HCT116 (cell line): Measurements from ENCODE around the gene SDSL. TPM values are rescaled to one million over a fixed set of nuclear protein-coding genes. Genes with fewer than 3 reads are reported as not detected.

Experiments used
- ATAC-seq: fragments of 200-7000 bp; cut with Tn5 transposase; 2 replicates; pipeline ENCODE4 v1.9.1; 2020; ENCODE audit warnings: mild to moderate bottlenecking, moderate library complexity
- BruUV-seq: library from RNA; stranded (reverse); fragments of 400-500 nt; replicated peaks from 2 replicates; lab custom pipeline; 2021; lab: Mats Ljungman, UMichigan
- CTCF ChIA-PET: fragments of 300-600 bp; sonication (Branson Sonifier 250); formaldehyde crosslinking; loops from one replicate; lab custom pipeline; 2021; ENCODE audit warnings: antibody characterized with exemption; lab: Charles Lee
- POLR2A ChIA-PET: fragments of 300-600, 350-600 bp; sonication (Branson Sonifier 250); formaldehyde crosslinking; loops from one replicate; lab custom pipeline; 2021; ENCODE audit warnings: antibody characterized with exemption; lab: Charles Lee
- RAD21 ChIA-PET, 2 experiments: fragments of 300-600 bp; sonication (Branson Sonifier 250); formaldehyde crosslinking; loops; one replicate each; lab custom pipeline; 2023; ENCODE audit warnings: low total read pairs in 2 of 2; ENCODE audit not compliant: uncharacterized antibody in 2 of 2, unreplicated experiment in 2 of 2, low non-redundant PET in 1 of 2; lab: Charles Lee
- DNase-seq: peaks from one replicate; pipeline ENCODE4 v3.0.0-alpha.2; 2010; ENCODE audit warnings: low read depth, low spot score
- H2AFZ ChIP-seq: fragments of 200-600 bp; shearing (Covaris generic), sonication (generic); 2 replicates; pipeline ENCODE4 v1.6.1; 2017; ENCODE audit warnings: low read depth, mixed run types, mixed read lengths, antibody characterized with exemption, low read length; ENCODE audit not compliant: poor library complexity, severe bottlenecking
- H3K27ac ChIP-seq: 2 replicates; pipeline ENCODE4 v1.5.1; 2012; ENCODE audit warnings: low read depth, low read length
- H3K27me3 ChIP-seq: fragments of 200-600 bp; sonication (generic); 2 replicates; pipeline ENCODE4 v1.6.1; 2016; ENCODE audit warnings: mixed run types, low read length, mixed read lengths; ENCODE audit not compliant: insufficient read depth
- H3K36me3 ChIP-seq, 2 experiments: fragments of 200-500 bp in 1 of 2; fragments of 200-600 bp in 1 of 2; sonication (Bioruptor generic) in 1 of 2; sonication (generic) in 1 of 2; 2 replicates each; pipeline versions ENCODE4 v1.5.1 to v1.6.1; 2014 to 2016; ENCODE audit warnings: low read length in 2 of 2, inconsistent platforms in 1 of 2, mixed read lengths in 1 of 2, mixed run types in 1 of 2; ENCODE audit not compliant: insufficient read depth in 2 of 2, control insufficient read depth in 1 of 2
- H3K4me1 ChIP-seq, 2 experiments: fragments of 200-600 bp in 1 of 2; sonication (generic) in 1 of 2; 2 replicates each; pipeline versions ENCODE4 v1.5.1 to v1.6.1; 2012 to 2017; ENCODE audit warnings: low read length in 2 of 2, inconsistent platforms in 1 of 2, mild to moderate bottlenecking in 1 of 2, mixed read lengths in 1 of 2, mixed run types in 1 of 2, moderate library complexity in 1 of 2; ENCODE audit not compliant: insufficient read depth in 2 of 2, control insufficient read depth in 1 of 2
- H3K4me2 ChIP-seq: fragments of 200-600 bp; sonication (generic); 2 replicates; pipeline ENCODE4 v1.6.1; 2017; ENCODE audit warnings: mixed run types, low read length, mixed read lengths
- H3K4me3 ChIP-seq, 2 experiments: fragments of 200-600 bp in 1 of 2; sonication (generic) in 1 of 2; replicated peaks in 1 of 2; 2 replicates each; pipeline ENCODE4 v1.5.1; 2011 to 2016; ENCODE audit warnings: low read length in 2 of 2, control low read depth in 1 of 2, low read depth in 1 of 2, mild to moderate bottlenecking in 1 of 2, mixed read lengths in 1 of 2, mixed run types in 1 of 2
- H3K79me2 ChIP-seq: fragments of 200-600 bp; sonication (generic); 2 replicates; pipeline ENCODE4 v1.6.1; 2017; ENCODE audit warnings: mild to moderate bottlenecking, mixed run types, low read length, moderate library complexity, mixed read lengths; ENCODE audit not compliant: insufficient read depth
- H3K9ac ChIP-seq: fragments of 200-600 bp; sonication (generic); 2 replicates; pipeline ENCODE4 v1.6.1; 2016; ENCODE audit warnings: low read length, mixed read lengths
- H3K9me2 ChIP-seq: fragments of 200-600 bp; sonication (generic), shearing (Covaris generic); 2 replicates; pipeline ENCODE4 v1.6.1; 2017; ENCODE audit warnings: mixed run types, mild to moderate bottlenecking, moderate library complexity; ENCODE audit not compliant: insufficient read depth
- H3K9me3 ChIP-seq, 2 experiments: fragments of 200-500 bp in 1 of 2; fragments of 200-600 bp in 1 of 2; sonication (Bioruptor generic) in 1 of 2; sonication (generic) in 1 of 2; 2 replicates each; pipeline ENCODE4 v1.6.1; 2014 to 2017; ENCODE audit warnings: low read length in 2 of 2, mixed read lengths in 2 of 2, inconsistent platforms in 1 of 2, low read depth in 1 of 2, mild to moderate bottlenecking in 1 of 2, mixed run types in 1 of 2, moderate library complexity in 1 of 2; ENCODE audit not compliant: control insufficient read depth in 1 of 2, insufficient read depth in 1 of 2
- H4K20me1 ChIP-seq: fragments of 200-600 bp; sonication (generic), shearing (Covaris generic); 2 replicates; pipeline ENCODE4 v1.6.1; 2017; ENCODE audit warnings: mixed run types, mild to moderate bottlenecking, moderate library complexity; ENCODE audit not compliant: insufficient read depth
- CBX3 ChIP-seq: IDR thresholded peaks from 2 replicates; pipeline ENCODE4 v1.6.1; 2012; ENCODE audit warnings: low read depth
- CEBPB ChIP-seq: IDR thresholded peaks from 2 replicates; pipeline ENCODE4 v1.6.1; 2012; ENCODE audit warnings: low read depth
- EGR1 ChIP-seq: IDR thresholded peaks from 2 replicates; pipeline ENCODE4 v1.6.1; 2012; ENCODE audit warnings: low read depth
- JUND ChIP-seq: IDR thresholded peaks from 2 replicates; pipeline ENCODE4 v1.6.1; 2012
- POLR2A ChIP-seq: IDR thresholded peaks from 2 replicates; pipeline ENCODE4 v1.7.0; 2011; ENCODE audit warnings: borderline replicate concordance; ENCODE audit not compliant: insufficient read depth, insufficient read length; ENCODE audit errors: extremely low read depth
- POLR2AphosphoS5 ChIP-seq: IDR thresholded peaks from 2 replicates; pipeline ENCODE4 v1.6.1; 2011; ENCODE audit warnings: mild to moderate bottlenecking, low read depth, low read length, moderate library complexity
- RAD21 ChIP-seq: IDR thresholded peaks from 2 replicates; pipeline ENCODE4 v1.6.1; 2012; ENCODE audit warnings: low read depth, mild to moderate bottlenecking
- SRF ChIP-seq: IDR thresholded peaks from 2 replicates; pipeline ENCODE4 v1.6.1; 2012; ENCODE audit warnings: low read depth
- TCF7L2 ChIP-seq: IDR thresholded peaks from 2 replicates; pipeline ENCODE4 v1.7.0; 2011; ENCODE audit warnings: borderline replicate concordance, inconsistent platforms; ENCODE audit not compliant: insufficient read depth, insufficient read length; ENCODE audit errors: extremely low read depth
- intact Hi-C: fragments of 100-400 bp; cut with micrococcal nuclease; formaldehyde crosslinking; loops from 2 replicates; pipeline ENCODE4 v1.10.0; 2022
- total RNA-seq: library from RNA; stranded (reverse); gene quantifications from one replicate; pipeline ENCODE4 v1.2.1, GENCODE V29; 2021; ENCODE audit not compliant: unreplicated experiment
- TF ChIP-seq, protein P1 (sequence below): IDR thresholded peaks from 2 replicates; pipeline ENCODE4 v1.6.1; 2012
- TF ChIP-seq, protein P2 (sequence below): IDR thresholded peaks from 2 replicates; pipeline ENCODE4 v1.6.1; 2012
- TF ChIP-seq, protein P3 (sequence below): IDR thresholded peaks from 2 replicates; pipeline ENCODE4 v1.6.1; 2011; ENCODE audit warnings: mild to moderate bottlenecking, low read length, moderate library complexity; ENCODE audit not compliant: insufficient replicate concordance; ENCODE audit errors: extremely low read depth
- TF ChIP-seq, protein P4 (sequence below): IDR thresholded peaks from 2 replicates; pipeline ENCODE4 v1.6.1; 2012; ENCODE audit warnings: low read depth

Gene SDSL
- total RNA-seq, 1 experiment from 2014 or later, result 19.1 TPM

DNA sequence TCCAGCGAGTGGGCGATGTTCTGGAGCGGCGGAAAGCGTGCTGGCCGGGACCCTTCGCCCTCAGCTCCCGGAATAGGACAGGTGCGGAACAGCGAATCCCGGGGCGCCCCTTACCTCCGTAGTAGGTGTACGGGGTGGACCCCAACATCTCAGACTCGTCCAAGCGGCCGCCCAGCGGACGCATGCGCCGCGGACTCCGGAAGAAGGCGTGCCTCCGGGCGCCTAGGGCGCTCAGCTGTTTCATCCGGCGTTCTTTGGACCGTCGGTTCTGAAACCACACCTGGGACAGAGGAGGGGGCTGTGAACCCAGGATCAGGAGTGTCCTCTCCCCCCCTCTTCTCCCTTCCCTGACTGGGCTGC lies 44.9 kb downstream of the SDSL start:
- H3K79me2 ChIP-seq, result no peaks in the 10 kb centered on the region
- ATAC-seq (peak; percentile 50), DNase-seq (no peak)
- no peaks in the 10 kb centered on the region for H3K9me3 ChIP-seq
- BruUV-seq, result no TSS peak
- peak overlapping the region; percentile 74 for H3K9ac ChIP-seq
- H3K9me2 ChIP-seq, result no peaks in the 10 kb centered on the region
- POLR2A ChIA-PET, result no interaction called here
- peak overlapping the region; percentile 83 for H3K4me2 ChIP-seq
- peak overlapping the region; percentile 40 for H3K27ac ChIP-seq
- peak overlapping the region; percentile 53 to 68 for H3K4me3 ChIP-seq
- RAD21 ChIA-PET, result no interaction called here
- intact Hi-C loops, result no loop called here
- no peaks in the 10 kb centered on the region for H3K36me3 ChIP-seq
- peaks cover 5 to 15% of the 10 kb centered on the region in 2 experiments; a peak in 3 of 4 replicates for H3K4me1 ChIP-seq
- no peaks in the 10 kb centered on the region for H4K20me1 ChIP-seq
- no peak overlapping the region for H2AFZ ChIP-seq
- CTCF ChIA-PET, result no interaction called here
- TF ChIP-seq POLR2AphosphoS5 (peak; percentile 63), RAD21 (no peak), CEBPB (no peak), POLR2A (peak; percentile 19), CBX3 (no peak), TCF7L2 (no peak), SRF (no peak), JUND (no peak), EGR1 (no peak)
- TF ChIP-seq, protein P1, sequence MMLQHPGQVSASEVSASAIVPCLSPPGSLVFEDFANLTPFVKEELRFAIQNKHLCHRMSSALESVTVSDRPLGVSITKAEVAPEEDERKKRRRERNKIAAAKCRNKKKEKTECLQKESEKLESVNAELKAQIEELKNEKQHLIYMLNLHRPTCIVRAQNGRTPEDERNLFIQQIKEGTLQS, result no peak
- TF ChIP-seq, protein P2, sequence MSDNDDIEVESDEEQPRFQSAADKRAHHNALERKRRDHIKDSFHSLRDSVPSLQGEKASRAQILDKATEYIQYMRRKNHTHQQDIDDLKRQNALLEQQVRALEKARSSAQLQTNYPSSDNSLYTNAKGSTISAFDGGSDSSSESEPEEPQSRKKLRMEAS, result no peak
- TF ChIP-seq, protein P3, sequence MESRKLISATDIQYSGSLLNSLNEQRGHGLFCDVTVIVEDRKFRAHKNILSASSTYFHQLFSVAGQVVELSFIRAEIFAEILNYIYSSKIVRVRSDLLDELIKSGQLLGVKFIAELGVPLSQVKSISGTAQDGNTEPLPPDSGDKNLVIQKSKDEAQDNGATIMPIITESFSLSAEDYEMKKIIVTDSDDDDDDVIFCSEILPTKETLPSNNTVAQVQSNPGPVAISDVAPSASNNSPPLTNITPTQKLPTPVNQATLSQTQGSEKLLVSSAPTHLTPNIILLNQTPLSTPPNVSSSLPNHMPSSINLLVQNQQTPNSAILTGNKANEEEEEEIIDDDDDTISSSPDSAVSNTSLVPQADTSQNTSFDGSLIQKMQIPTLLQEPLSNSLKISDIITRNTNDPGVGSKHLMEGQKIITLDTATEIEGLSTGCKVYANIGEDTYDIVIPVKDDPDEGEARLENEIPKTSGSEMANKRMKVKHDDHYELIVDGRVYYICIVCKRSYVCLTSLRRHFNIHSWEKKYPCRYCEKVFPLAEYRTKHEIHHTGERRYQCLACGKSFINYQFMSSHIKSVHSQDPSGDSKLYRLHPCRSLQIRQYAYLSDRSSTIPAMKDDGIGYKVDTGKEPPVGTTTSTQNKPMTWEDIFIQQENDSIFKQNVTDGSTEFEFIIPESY, result no peak
- TF ChIP-seq, protein P4, sequence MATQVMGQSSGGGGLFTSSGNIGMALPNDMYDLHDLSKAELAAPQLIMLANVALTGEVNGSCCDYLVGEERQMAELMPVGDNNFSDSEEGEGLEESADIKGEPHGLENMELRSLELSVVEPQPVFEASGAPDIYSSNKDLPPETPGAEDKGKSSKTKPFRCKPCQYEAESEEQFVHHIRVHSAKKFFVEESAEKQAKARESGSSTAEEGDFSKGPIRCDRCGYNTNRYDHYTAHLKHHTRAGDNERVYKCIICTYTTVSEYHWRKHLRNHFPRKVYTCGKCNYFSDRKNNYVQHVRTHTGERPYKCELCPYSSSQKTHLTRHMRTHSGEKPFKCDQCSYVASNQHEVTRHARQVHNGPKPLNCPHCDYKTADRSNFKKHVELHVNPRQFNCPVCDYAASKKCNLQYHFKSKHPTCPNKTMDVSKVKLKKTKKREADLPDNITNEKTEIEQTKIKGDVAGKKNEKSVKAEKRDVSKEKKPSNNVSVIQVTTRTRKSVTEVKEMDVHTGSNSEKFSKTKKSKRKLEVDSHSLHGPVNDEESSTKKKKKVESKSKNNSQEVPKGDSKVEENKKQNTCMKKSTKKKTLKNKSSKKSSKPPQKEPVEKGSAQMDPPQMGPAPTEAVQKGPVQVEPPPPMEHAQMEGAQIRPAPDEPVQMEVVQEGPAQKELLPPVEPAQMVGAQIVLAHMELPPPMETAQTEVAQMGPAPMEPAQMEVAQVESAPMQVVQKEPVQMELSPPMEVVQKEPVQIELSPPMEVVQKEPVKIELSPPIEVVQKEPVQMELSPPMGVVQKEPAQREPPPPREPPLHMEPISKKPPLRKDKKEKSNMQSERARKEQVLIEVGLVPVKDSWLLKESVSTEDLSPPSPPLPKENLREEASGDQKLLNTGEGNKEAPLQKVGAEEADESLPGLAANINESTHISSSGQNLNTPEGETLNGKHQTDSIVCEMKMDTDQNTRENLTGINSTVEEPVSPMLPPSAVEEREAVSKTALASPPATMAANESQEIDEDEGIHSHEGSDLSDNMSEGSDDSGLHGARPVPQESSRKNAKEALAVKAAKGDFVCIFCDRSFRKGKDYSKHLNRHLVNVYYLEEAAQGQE, result no peak
- peaks cover 4% of the 10 kb centered on the region; the same call in 1 of the 2 replicates for H3K27me3 ChIP-seq
